ENCODE data around the gene TECPR1. TPM values are rescaled to one million over a fixed set of nuclear protein-coding genes. Genes with fewer than 3 reads are reported as not detected.

TECPR1 gene
- total RNA-seq, 1 donor from 2014 or later, result 10.8 TPM

GRCh38 chr7:98217623-98218582 lies 34.1 kb downstream of the TECPR1 start:
- H3K9me3 ChIP-seq (ENCODE audit: low read depth), result no peaks in the 10 kb centered on the region
- H2AFZ ChIP-seq (replicated peaks), result peak overlapping the region; percentile 69
- H3F3A ChIP-seq (ENCODE audit: low read depth), result peaks cover 14% of the 10 kb centered on the region
- H3K9ac ChIP-seq, result no peak overlapping the region
- Mint-ChIP-seq H3K4me3 (no peak overlapping the region), H3K36me3 (peaks cover 8% of the 10 kb centered on the region), H3K27ac (peak overlapping the region; percentile 3), H3K4me1 (peaks cover 6% of the 10 kb centered on the region), H3K27me3 (ENCODE audit: insufficient read depth, low read depth) (no peaks in the 10 kb centered on the region), H3K9me3 (peaks cover 2% of the 10 kb centered on the region)
- no peaks in the 10 kb centered on the region for H4K20me1 ChIP-seq (ENCODE audit: low read depth)
- peak overlapping the region; percentile 67 for H3K4me2 ChIP-seq
- no peaks in the 10 kb centered on the region for H3K27me3 ChIP-seq
- TF ChIP-seq EZH2phosphoT487 (IDR thresholded peaks at IDR 0.05), result no peak
- TF ChIP-seq CTCF (IDR thresholded peaks at IDR 0.05), result no peak
- TF ChIP-seq EZH2 (IDR thresholded peaks at IDR 0.05), result no peak
- H3K36me3 ChIP-seq, result no peaks in the 10 kb centered on the region
- H3K4me1 ChIP-seq, result peaks cover 18% of the 10 kb centered on the region
- DNase-seq (ENCODE audit: low spot score), result peak; percentile 75
- peak overlapping the region; percentile 73 for H3K27ac ChIP-seq
- no peak overlapping the region for H3K4me3 ChIP-seq
- H3K79me2 ChIP-seq (ENCODE audit: low read depth), result no peaks in the 10 kb centered on the region

DNA sequence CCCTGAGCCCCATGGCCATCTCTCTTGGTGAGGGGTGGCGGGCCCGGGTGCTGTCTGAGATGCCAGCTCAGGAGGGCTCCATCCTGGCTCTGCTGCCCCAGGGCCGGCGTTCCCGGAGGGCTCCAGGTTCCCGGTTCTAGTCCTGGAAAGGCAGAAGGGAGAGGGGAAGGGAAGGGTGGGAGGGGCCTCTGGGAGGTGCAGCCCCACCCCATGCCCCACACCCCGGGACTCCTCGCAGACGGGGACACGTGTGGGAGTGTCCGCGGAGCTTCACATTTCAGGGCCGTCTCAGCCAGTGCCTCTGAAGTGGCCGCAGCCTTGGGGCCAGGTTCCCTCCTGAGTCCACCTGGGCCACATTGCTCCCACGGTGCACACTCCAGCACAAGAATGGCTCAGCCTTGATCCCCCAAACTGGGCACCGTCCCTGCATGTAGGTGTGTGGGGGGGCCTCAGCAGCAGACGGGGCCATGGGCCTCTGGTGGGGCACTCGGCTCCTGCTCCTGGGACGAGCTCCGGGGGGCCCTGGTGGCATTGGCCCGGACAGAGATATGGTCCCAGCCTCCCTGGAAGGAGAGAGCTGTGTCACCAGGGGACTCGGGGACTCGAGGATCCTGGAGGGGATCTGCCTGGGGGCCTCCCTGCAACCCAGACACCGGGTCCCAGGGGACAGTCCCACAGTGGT lies 35.0 kb downstream of the TECPR1 start:
- Histone ChIP-seq H4K20me1 (ENCODE audit: low read depth) (no peaks in the 10 kb centered on the region), H3K4me2 (no peak overlapping the region), H3K4me3 (no peak overlapping the region), H3F3A (ENCODE audit: low read depth) (peaks cover 17% of the 10 kb centered on the region), H3K9me3 (ENCODE audit: low read depth) (no peaks in the 10 kb centered on the region), H3K36me3 (no peaks in the 10 kb centered on the region), H3K27me3 (no peaks in the 10 kb centered on the region), H3K4me1 (peaks cover 18% of the 10 kb centered on the region), H2AFZ (replicated peaks) (no peak overlapping the region), H3K27ac (no peak overlapping the region), H3K79me2 (ENCODE audit: low read depth) (no peaks in the 10 kb centered on the region), H3K9ac (no peak overlapping the region)
- peaks cover 6% of the 10 kb centered on the region for H3K4me1 Mint-ChIP-seq
- no peak for TF ChIP-seq EZH2phosphoT487 (IDR thresholded peaks at IDR 0.05)
- no peak for TF ChIP-seq CTCF (IDR thresholded peaks at IDR 0.05)
- no peak for TF ChIP-seq EZH2 (IDR thresholded peaks at IDR 0.05)
- no peak overlapping the region for H3K4me3 Mint-ChIP-seq
- peaks cover 8% of the 10 kb centered on the region for H3K36me3 Mint-ChIP-seq
- H3K27me3 Mint-ChIP-seq (ENCODE audit: insufficient read depth, low read depth), result no peaks in the 10 kb centered on the region
- no peak overlapping the region for H3K27ac Mint-ChIP-seq
- no peak for DNase-seq (ENCODE audit: low spot score)
- H3K9me3 Mint-ChIP-seq, result peaks cover 2% of the 10 kb centered on the region

DNA sequence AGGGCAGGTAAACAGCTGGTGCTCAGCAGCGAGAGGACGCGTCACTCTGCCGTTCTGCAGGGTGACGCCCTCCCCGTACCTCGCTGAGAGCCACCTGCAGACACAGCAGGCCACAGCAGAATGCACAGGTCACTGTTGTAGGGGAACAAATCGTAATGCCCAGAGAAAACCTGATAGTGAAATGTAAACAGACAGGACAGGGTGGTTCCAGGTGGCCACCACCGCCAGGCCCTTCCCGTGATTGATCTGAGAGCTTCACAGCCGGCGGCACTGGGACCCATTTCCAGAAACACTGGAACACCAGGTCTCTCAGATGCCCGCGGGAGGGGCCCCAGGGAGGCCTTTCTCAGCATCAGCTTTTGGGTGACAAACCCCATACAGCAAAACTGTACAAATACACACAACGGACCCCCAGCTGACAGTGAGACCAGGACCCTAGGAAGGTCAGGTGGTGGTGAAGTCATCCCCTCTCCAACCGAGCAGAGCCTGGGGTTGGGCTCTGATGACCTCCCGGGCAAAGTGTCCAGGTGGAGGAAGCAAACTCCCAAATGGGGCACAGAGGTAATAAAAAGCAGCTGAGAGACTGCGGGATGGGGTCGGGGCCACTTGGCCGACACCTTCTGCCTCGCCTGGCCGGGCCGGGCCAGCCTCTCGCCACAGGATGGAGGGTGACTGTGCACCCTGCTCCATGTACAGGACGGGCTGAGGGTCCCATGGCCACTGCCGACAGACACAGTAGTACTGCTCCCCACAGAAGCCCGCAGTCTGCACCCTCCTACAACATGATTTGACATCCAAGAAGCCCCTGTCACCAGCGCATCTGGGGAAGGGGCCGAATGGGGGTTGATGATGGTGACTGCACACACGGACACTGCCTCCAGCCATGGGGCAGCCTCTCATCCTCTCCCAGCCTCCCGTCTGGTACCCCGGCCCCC lies 36.2 kb downstream of the TECPR1 start:
- Histone ChIP-seq H3F3A (ENCODE audit: low read depth) (peaks cover 22% of the 10 kb centered on the region), H3K27me3 (no peaks in the 10 kb centered on the region), H3K9me3 (ENCODE audit: low read depth) (no peaks in the 10 kb centered on the region), H3K27ac (no peak overlapping the region), H3K4me2 (no peak overlapping the region), H3K36me3 (no peaks in the 10 kb centered on the region), H4K20me1 (ENCODE audit: low read depth) (no peaks in the 10 kb centered on the region), H3K9ac (no peak overlapping the region), H3K79me2 (ENCODE audit: low read depth) (no peaks in the 10 kb centered on the region), H3K4me3 (no peak overlapping the region), H3K4me1 (peaks cover 18% of the 10 kb centered on the region), H2AFZ (replicated peaks) (no peak overlapping the region)
- peaks cover 8% of the 10 kb centered on the region for H3K36me3 Mint-ChIP-seq
- DNase-seq (ENCODE audit: low spot score), result no peak
- H3K4me3 Mint-ChIP-seq, result no peak overlapping the region
- H3K4me1 Mint-ChIP-seq, result peaks cover 9% of the 10 kb centered on the region
- no peaks in the 10 kb centered on the region for H3K27me3 Mint-ChIP-seq (ENCODE audit: insufficient read depth, low read depth)
- peak overlapping the region; percentile 89 for H3K27ac Mint-ChIP-seq
- TF ChIP-seq CTCF (IDR thresholded peaks at IDR 0.05) (no peak), EZH2phosphoT487 (IDR thresholded peaks at IDR 0.05) (no peak), EZH2 (IDR thresholded peaks at IDR 0.05) (no peak)
- peaks cover 2% of the 10 kb centered on the region for H3K9me3 Mint-ChIP-seq

All from neural progenitor cell (in vitro differentiated cells).